ENCODE measurements around the gene BRD2. TPM values are rescaled to one million over a fixed set of nuclear protein-coding genes. Genes with fewer than 3 reads are reported as not detected.

BRD2 gene
- total RNA-seq, 4 donors from 2014 or later, result 83.0 to 154 (median 96.1) TPM

DNA sequence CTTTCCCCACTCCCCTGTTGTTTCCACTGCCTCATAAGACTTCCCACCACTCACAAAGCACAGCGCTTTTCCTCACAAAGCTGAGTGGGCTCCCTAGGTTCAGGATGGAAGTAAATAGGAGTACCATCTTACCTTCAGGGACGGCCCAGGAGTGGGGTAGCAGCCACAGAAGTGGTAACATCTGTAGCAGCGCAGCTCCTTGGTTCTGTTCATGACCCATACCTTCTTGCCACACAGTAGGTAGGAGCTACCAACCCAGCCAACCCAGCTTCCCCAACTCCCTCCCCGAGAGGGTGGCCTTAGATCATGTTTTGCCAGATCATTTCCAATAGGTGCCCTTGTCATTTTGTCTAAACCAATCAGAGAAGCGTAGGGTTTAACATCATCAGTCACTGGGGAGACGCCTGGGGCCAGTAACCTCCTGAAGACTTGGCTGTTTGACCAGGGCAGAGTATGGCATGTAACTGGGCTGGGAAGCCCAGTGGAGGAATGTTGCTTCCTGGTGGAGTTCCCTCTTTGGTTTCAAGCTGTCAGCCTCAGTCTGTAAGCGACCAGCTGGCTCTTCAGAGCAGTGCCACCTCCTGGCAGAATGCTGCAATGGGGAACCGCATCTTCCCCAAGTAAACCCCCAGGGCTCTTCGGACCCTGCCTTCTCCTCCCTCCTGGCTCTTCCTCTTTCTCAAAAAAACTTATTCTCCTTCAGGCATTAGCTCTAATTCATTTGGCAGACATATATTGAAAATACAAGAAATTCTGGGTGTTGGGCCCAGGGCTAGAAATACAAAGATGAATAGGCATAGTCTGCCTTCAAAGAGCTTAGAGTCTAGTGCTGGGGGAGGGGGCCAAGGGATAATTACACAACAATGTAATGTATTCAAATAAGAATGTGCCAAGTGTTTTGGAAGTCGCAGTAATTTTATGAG lies 15.3 kb upstream of the BRD2 start, which contains the start of gene HLA-DMA:
Gene HLA-DMA (minus strand): TSS at position 281 of the 923 bp plus-strand sequence. CDS start 61 bp downstream, at position 220.
- TF ChIP-seq CTCF (IDR thresholded peaks at IDR 0.05; ENCODE audit: low read depth), result no peak

- no peak for TF ChIP-seq CTCF (IDR thresholded peaks at IDR 0.05; ENCODE audit: low read depth)
Observed at GRCh38 chr6:32953775-32954174, 14.6 kb upstream of the BRD2 start.

DNA sequence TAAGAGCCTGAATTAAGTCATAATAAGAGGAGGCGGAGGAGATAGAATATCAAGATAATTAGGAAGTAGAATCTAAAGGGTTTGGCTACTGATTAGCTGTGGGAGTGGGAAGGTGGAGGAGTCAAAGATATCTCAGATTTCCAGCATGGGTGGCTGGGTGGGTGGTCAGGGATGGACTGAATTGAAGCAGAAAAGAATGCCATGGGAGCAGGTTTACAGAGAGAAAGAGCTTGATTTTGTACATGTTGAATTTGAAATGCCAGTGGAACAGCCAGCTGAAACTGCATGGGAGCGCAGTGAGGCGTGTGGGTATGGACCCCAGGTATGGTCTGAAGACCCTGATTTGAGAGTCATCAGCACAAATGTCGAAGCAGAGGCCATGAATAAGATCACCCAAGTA lies 14.1 kb upstream of the BRD2 start:
- no peak for TF ChIP-seq CTCF (IDR thresholded peaks at IDR 0.05; ENCODE audit: low read depth)

DNA sequence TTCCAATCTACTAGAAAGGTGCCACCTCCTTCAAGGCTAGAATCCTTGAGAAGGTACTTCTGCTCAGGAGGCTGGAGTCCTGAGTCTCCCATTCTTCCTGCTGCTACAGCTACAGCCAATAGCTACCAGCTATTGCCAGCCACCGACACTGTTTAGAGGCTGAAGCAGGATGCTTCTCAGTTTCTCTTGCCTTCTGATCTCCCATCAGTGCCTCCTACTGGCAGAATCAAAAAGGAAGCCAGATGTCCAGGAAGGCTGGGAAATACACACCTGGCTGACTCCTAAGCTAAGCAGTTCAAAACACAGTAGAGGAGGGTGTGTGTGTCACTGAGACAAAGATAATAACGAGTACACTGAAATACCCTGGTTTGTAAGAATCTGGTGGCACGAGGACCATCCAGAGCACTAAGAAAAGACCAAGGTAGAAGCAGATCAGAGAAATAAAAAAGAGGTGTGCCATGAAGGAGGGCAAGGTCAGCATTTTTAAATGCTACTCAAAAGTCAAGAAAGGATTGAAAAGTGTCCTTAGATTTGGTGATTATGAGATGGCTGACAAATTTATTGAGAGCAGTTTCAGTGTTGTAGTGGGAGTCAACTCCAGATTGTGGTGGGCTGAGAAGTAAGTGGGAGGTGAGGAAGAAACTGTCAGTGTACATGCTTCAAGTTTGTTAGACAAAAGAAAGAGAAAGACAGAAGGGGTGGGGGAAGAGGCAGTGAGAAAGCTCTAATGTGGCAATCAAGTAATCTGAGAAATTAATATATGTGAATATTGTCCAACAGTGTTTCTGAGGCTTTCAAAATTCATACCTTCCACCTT lies 13.2 kb upstream of the BRD2 start:
- no peak for TF ChIP-seq CTCF (IDR thresholded peaks at IDR 0.05; ENCODE audit: low read depth)

DNA sequence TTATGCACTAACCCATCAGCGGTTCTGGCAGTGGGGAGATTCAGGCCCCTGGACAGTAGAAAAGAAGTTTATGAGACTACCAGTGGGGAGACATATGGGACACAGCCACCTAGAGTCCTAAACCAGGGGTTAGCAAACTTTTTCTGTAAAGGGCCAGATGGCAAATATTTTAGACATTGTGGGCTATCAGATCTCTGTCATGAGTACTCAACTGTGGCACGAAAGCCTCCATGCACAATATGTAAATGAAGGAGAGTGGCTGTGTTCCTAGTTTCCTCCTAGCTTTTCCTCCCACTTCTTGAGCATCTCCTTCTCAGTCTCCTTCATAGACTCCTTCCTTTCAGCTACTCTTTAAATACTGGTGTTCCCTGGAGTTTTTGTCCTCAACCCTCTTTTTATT lies 12.2 kb upstream of the BRD2 start:
- no peak for TF ChIP-seq CTCF (IDR thresholded peaks at IDR 0.05; ENCODE audit: low read depth)

DNA sequence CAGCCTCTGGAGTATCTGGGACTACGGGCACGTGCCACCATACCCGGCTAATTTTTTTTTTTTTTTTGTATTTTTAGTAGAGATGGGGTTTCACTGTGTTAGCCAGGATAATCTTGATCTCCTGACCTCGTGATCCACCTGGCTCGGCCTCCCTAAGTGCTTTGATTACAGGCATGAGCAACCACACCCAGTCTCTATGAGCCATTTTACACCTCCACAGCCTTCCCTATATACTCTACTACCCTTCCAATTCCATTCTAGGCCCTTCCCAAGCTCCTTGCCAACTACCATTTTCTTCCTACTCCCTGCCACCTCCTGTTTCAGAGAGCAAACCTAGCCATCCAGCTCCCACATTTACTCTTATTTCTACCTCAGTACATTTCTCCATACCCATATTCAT lies 7.8 kb upstream of the BRD2 start:
- no peak for TF ChIP-seq CTCF (IDR thresholded peaks at IDR 0.05; ENCODE audit: low read depth)
